ENCODE results near the gene SCTR. TPM values are rescaled to one million over a fixed set of nuclear protein-coding genes. Genes with fewer than 3 reads are reported as not detected.

SCTR gene
- total RNA-seq, 1 experiment from 2014 or later: not detected

DNA sequence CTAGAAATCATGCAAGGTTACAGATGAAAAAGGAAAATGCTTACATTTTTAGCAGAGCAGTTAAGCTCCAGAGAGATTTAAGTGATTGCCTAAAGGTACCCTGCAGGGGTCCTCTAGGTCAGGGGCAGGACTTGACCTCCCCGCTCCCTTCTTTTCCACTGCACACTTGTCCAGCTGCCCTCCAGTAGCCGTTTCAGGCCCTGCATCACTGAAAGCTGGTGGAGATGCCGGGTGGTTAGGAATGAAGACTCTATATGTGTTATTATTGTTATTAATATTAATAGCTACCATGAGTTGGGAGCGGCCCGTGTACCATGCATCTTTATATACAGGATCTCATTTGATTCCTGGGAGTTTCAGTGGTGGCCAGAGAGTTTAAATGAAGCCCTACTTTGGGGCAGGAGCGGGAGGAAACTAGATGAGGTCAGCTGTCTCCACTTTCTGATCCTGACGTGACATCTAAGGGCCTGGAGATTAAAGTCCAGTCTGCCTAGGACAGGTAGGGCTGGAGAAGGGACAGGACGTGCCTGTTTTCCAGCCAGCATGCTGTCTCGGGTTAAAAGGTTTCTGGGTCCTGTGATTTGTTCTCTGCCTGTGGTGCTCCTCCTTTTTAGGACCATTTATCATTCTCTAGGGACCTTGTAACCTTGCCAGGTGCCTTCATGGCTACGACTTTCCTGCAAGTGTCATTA, 90.5 kb downstream of the SCTR start:
- Histone ChIP-seq H3K27ac (ENCODE audit: low read length) (no peak overlapping the region), H3K4me2 (ENCODE audit: low read length) (no peak overlapping the region), H3K36me3 (ENCODE audit: low read depth, low read length) (no peaks in the 10 kb centered on the region), H2AFZ (ENCODE audit: low read length) (no peak overlapping the region), H3K9me2 (replicated peaks; ENCODE audit: low read length) (no peaks in the 10 kb centered on the region), H3K9ac (ENCODE audit: low read length) (no peak overlapping the region), H3K79me2 (ENCODE audit: low read length) (no peaks in the 10 kb centered on the region), H3F3A (ENCODE audit: low read length, unreplicated experiment) (no peaks in the 10 kb centered on the region), H3K4me1 (ENCODE audit: insufficient read depth, low read length) (peaks cover 5% of the 10 kb centered on the region; the same call in 1 of the 2 replicates), H3K9me3 (ENCODE audit: low read length) (no peaks in the 10 kb centered on the region), H4K20me1 (ENCODE audit: low read length) (no peaks in the 10 kb centered on the region), H3K4me3 (ENCODE audit: low read length) (no peak overlapping the region), H3K27me3 (ENCODE audit: low read length) (peaks cover 8% of the 10 kb centered on the region; the same call in 1 of the 2 replicates)
- ATAC-seq (no peak), DNase-seq (no peak)
- ChIA-PET CTCF (no interaction called here), POLR2A (ENCODE audit: unreplicated experiment) (no interaction called here)
- BruUV-seq (replicated peaks): no TSS peak
- intact Hi-C loops (cut with micrococcal nuclease): no loop called here
- TF ChIP-seq EZH2 (IDR thresholded peaks at IDR 0.05; ENCODE audit: low read length, unreplicated experiment) (no peak), EZH2phosphoT487 (IDR thresholded peaks at IDR 0.05; ENCODE audit: borderline replicate concordance, low read length) (no peak)
- TF ChIP-seq, protein P1, sequence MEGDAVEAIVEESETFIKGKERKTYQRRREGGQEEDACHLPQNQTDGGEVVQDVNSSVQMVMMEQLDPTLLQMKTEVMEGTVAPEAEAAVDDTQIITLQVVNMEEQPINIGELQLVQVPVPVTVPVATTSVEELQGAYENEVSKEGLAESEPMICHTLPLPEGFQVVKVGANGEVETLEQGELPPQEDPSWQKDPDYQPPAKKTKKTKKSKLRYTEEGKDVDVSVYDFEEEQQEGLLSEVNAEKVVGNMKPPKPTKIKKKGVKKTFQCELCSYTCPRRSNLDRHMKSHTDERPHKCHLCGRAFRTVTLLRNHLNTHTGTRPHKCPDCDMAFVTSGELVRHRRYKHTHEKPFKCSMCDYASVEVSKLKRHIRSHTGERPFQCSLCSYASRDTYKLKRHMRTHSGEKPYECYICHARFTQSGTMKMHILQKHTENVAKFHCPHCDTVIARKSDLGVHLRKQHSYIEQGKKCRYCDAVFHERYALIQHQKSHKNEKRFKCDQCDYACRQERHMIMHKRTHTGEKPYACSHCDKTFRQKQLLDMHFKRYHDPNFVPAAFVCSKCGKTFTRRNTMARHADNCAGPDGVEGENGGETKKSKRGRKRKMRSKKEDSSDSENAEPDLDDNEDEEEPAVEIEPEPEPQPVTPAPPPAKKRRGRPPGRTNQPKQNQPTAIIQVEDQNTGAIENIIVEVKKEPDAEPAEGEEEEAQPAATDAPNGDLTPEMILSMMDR (conservative IDR thresholded peaks at IDR 0.05; ENCODE audit: low read depth, low read length): no peak

DNA sequence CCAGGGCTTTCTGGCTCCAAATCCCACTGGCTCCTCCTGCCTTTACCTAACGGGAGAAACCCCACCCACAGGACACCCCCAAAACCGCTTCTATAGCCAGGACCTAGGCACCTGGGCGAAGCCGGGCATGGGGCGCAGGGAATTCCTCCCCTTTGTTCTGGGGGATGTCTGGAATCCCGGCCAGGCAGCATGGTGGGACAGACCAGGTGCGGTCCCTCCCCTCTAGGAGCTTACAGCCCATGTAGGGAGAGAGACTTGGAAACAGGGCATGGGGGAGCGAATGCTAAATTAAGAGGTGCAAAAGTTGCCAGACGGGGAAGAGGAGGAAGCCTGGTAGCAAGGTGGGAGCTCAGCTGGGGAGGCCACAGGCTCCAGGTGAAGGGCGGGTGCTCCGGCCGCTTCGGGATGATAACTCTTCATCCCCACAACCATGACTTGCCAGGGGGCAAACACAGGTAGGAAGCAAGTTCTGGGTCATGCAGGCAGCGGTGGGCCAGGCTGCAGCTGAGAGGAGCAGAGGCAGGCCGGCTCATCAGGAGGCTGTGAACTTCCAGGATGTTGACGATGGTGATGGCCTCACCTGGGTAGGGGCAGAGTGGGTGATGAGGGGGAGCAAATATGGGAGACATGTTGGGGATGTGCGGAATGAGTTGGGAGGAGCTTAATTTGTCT, 91.3 kb downstream of the SCTR start:
- no peak overlapping the region for H3K4me3 ChIP-seq (ENCODE audit: low read length)
- H3K4me2 ChIP-seq (ENCODE audit: low read length): no peak overlapping the region
- H3K9me2 ChIP-seq (replicated peaks; ENCODE audit: low read length): no peaks in the 10 kb centered on the region
- TF ChIP-seq EZH2 (IDR thresholded peaks at IDR 0.05; ENCODE audit: low read length, unreplicated experiment) (no peak), EZH2phosphoT487 (IDR thresholded peaks at IDR 0.05; ENCODE audit: borderline replicate concordance, low read length) (no peak)
- TF ChIP-seq, protein P1 (conservative IDR thresholded peaks at IDR 0.05; ENCODE audit: low read depth, low read length): no peak
- H3K36me3 ChIP-seq (ENCODE audit: low read depth, low read length): no peaks in the 10 kb centered on the region
- ATAC-seq (no peak), DNase-seq (no peak)
- CTCF ChIA-PET: no interaction called here
- H2AFZ ChIP-seq (ENCODE audit: low read length): no peak overlapping the region
- POLR2A ChIA-PET (ENCODE audit: unreplicated experiment): no interaction called here
- BruUV-seq (replicated peaks): no TSS peak
- intact Hi-C loops (cut with micrococcal nuclease): no loop called here
- H3K4me1 ChIP-seq (ENCODE audit: insufficient read depth, low read length): peaks cover 5% of the 10 kb centered on the region; the same call in 1 of the 2 replicates
- H3K27me3 ChIP-seq (ENCODE audit: low read length): peaks cover 3% of the 10 kb centered on the region; the same call in 1 of the 2 replicates
- H3K27ac ChIP-seq (ENCODE audit: low read length): no peak overlapping the region
- H4K20me1 ChIP-seq (ENCODE audit: low read length): no peaks in the 10 kb centered on the region
- H3K79me2 ChIP-seq (ENCODE audit: low read length): no peaks in the 10 kb centered on the region
- no peak overlapping the region for H3K9ac ChIP-seq (ENCODE audit: low read length)
- H3F3A ChIP-seq (ENCODE audit: low read length, unreplicated experiment): no peaks in the 10 kb centered on the region
- H3K9me3 ChIP-seq (ENCODE audit: low read length): no peaks in the 10 kb centered on the region
